ENCODE measurements around the gene DAAM2. TPM values are rescaled to one million over a fixed set of nuclear protein-coding genes. Genes with fewer than 3 reads are reported as not detected.

Gene DAAM2
- total RNA-seq, 1 experiment from 2014 or later, result not detected

GRCh38 chr6:39793516-39793915 is 1.3 kb downstream of the DAAM2 start:
- CTCF ChIA-PET, result interaction anchor here (0.5 kb wide), 1 partner anchor 215 kb away, joined by 3 read pairs; no protein-coding TSS in a partner anchor
- BruUV-seq (replicated peaks), result no TSS peak
- Mint-ChIP-seq H3K27me3 (ENCODE audit: insufficient read depth, unreplicated experiment) (peaks cover 11% of the 10 kb centered on the region), H3K9me3 (ENCODE audit: unreplicated experiment) (no peaks in the 10 kb centered on the region), H3K4me1 (ENCODE audit: insufficient read depth, unreplicated experiment) (no peaks in the 10 kb centered on the region), H3K27ac (ENCODE audit: low read depth, unreplicated experiment) (no peak overlapping the region), H3K4me3 (ENCODE audit: unreplicated experiment) (no peak overlapping the region), H3K36me3 (ENCODE audit: insufficient read depth, unreplicated experiment) (no peaks in the 10 kb centered on the region)
- TF ChIP-seq CTCF (IDR thresholded peaks at IDR 0.05; ENCODE audit: unreplicated experiment), result no peak
- DNase-seq (ENCODE audit: unreplicated experiment), result no peak
- POLR2A ChIA-PET, result no interaction called here
- intact Hi-C loops (cut with micrococcal nuclease), result no loop called here

- H3K36me3 Mint-ChIP-seq (ENCODE audit: insufficient read depth, unreplicated experiment), result no peaks in the 10 kb centered on the region
- peaks cover 11% of the 10 kb centered on the region for H3K27me3 Mint-ChIP-seq (ENCODE audit: insufficient read depth, unreplicated experiment)
- intact Hi-C loops (cut with micrococcal nuclease), result no loop called here
- no peak overlapping the region for H3K4me3 Mint-ChIP-seq (ENCODE audit: unreplicated experiment)
- no peak for TF ChIP-seq CTCF (IDR thresholded peaks at IDR 0.05; ENCODE audit: unreplicated experiment)
- CTCF ChIA-PET, result interaction anchor here (0.5 kb wide), 1 partner anchor 214 kb away, joined by 3 read pairs; no protein-coding TSS in a partner anchor
- DNase-seq (ENCODE audit: unreplicated experiment), result no peak
- H3K4me1 Mint-ChIP-seq (ENCODE audit: insufficient read depth, unreplicated experiment), result no peaks in the 10 kb centered on the region
- BruUV-seq (replicated peaks), result no TSS peak
- no peaks in the 10 kb centered on the region for H3K9me3 Mint-ChIP-seq (ENCODE audit: unreplicated experiment)
- no peak overlapping the region for H3K27ac Mint-ChIP-seq (ENCODE audit: low read depth, unreplicated experiment)
- POLR2A ChIA-PET, result no interaction called here
These were observed 2.1 kb downstream of the DAAM2 start for GRCh38 chr6:39794231-39794630.

GRCh38 chr6:39797751-39798150 is 5.6 kb downstream of the DAAM2 start:
- intact Hi-C loops (cut with micrococcal nuclease), result no loop called here
- H3K27ac Mint-ChIP-seq (ENCODE audit: low read depth, unreplicated experiment), result no peak overlapping the region
- no peak for TF ChIP-seq CTCF (IDR thresholded peaks at IDR 0.05; ENCODE audit: unreplicated experiment)
- POLR2A ChIA-PET, result interaction anchor here (1.6 kb wide), 1 partner anchor 10 kb away, joined by 6 read pairs; no protein-coding TSS in a partner anchor
- no peak overlapping the region for H3K4me3 Mint-ChIP-seq (ENCODE audit: unreplicated experiment)
- no peaks in the 10 kb centered on the region for H3K36me3 Mint-ChIP-seq (ENCODE audit: insufficient read depth, unreplicated experiment)
- H3K4me1 Mint-ChIP-seq (ENCODE audit: insufficient read depth, unreplicated experiment), result no peaks in the 10 kb centered on the region
- H3K9me3 Mint-ChIP-seq (ENCODE audit: unreplicated experiment), result no peaks in the 10 kb centered on the region
- no TSS peak for BruUV-seq (replicated peaks)
- CTCF ChIA-PET, result interaction anchor here (0.6 kb wide), 1 partner anchor 301 kb away, joined by 3 read pairs; no protein-coding TSS in a partner anchor
- H3K27me3 Mint-ChIP-seq (ENCODE audit: insufficient read depth, unreplicated experiment), result peaks cover 7% of the 10 kb centered on the region
- no peak for DNase-seq (ENCODE audit: unreplicated experiment)

GRCh38 chr6:39800034-39801032 is 8.2 kb downstream of the DAAM2 start:
- Mint-ChIP-seq H3K27ac (ENCODE audit: low read depth, unreplicated experiment) (no peak overlapping the region), H3K4me1 (ENCODE audit: insufficient read depth, unreplicated experiment) (no peaks in the 10 kb centered on the region), H3K9me3 (ENCODE audit: unreplicated experiment) (no peaks in the 10 kb centered on the region), H3K4me3 (ENCODE audit: unreplicated experiment) (no peak overlapping the region), H3K27me3 (ENCODE audit: insufficient read depth, unreplicated experiment) (no peaks in the 10 kb centered on the region), H3K36me3 (ENCODE audit: insufficient read depth, unreplicated experiment) (no peaks in the 10 kb centered on the region)
- POLR2A ChIA-PET, result interaction anchor here (0.8 kb wide), 1 partner anchor 9 kb away, joined by 3 read pairs; no protein-coding TSS in a partner anchor
- CTCF ChIA-PET, result no interaction called here
- DNase-seq (ENCODE audit: unreplicated experiment), result no peak
- TF ChIP-seq CTCF (IDR thresholded peaks at IDR 0.05; ENCODE audit: unreplicated experiment), result no peak
- intact Hi-C loops (cut with micrococcal nuclease), result no loop called here
- BruUV-seq (replicated peaks), result no TSS peak
